ENCODE data around the gene KRTAP4-8. TPM values are rescaled to one million over a fixed set of nuclear protein-coding genes. Genes with fewer than 3 reads are reported as not detected.

The KRTAP4-8 gene
- total and polyA plus RNA-seq, 2 of the 8 experiments (the other 6 are each of a cell fraction or from before 2014, with no cell fraction given), result not detected

DNA sequence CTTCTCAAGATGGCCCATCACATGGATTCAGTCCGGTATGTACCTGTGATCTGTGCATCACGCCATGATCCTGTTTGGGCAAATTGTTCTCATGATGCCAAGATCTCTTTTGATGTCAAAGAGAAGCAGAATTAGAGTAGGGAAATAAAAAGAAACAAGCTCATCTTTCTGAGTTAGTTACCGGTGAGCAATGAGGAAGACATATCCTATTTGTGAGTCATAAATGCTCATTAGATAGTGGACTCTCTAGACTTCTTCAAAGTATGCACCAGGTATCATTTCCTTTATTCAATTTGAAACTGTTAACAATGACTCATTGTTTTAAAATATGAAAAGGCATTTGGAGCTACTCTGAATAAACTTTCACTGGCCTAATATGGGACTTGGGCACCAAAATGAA is 34.0 kb upstream of the KRTAP4-8 start:
- Histone ChIP-seq H2AK5ac (ENCODE audit: low read depth, low read length) (no peak overlapping the region), H2BK15ac (ENCODE audit: low read length) (no peak overlapping the region), H3K27me3 (replicated peaks in 1 of 4; ENCODE audit: control insufficient read depth in 3 of 4, extremely low read depth in 1 of 4, insufficient read depth in 3 of 4, low read length in 3 of 4) (no peaks in the 10 kb centered on the region), H3K23me2 (ENCODE audit: low read depth, low read length) (no peaks in the 10 kb centered on the region), H3K4me2 (ENCODE audit: insufficient read depth in 1 of 2, low read depth in 2 of 2, low read length in 2 of 2) (no peak overlapping the region), H4K20me1 (replicated peaks in 1 of 2; ENCODE audit: control insufficient read depth in 1 of 2, insufficient read depth in 2 of 2, low read length in 2 of 2) (no peaks in the 10 kb centered on the region), H4K5ac (ENCODE audit: insufficient read length, low read depth, low read length) (no peak overlapping the region), H4K91ac (replicated peaks; ENCODE audit: insufficient read length, low read length) (no peak overlapping the region), H4K8ac (ENCODE audit: extremely low read depth, insufficient read depth, low read length) (no peak overlapping the region), H2AFZ (ENCODE audit: low read length) (no peak overlapping the region), H3K9ac (replicated peaks in 1 of 4; ENCODE audit: extremely low read depth in 1 of 4, low read depth in 3 of 4, low read length in 3 of 4) (no peak overlapping the region), H3K4ac (replicated peaks; ENCODE audit: insufficient read length, low read depth, low read length) (no peak overlapping the region), H3K27ac (ENCODE audit: low read depth, low read length) (no peak overlapping the region), H2BK5ac (ENCODE audit: low read depth, low read length) (no peak overlapping the region), H2BK20ac (ENCODE audit: low read length) (no peak overlapping the region), H3K18ac (ENCODE audit: extremely low read depth, low read length) (no peak overlapping the region), H3K79me1 (ENCODE audit: low read depth, low read length) (no peaks in the 10 kb centered on the region), H3K36me3 (ENCODE audit: control insufficient read depth in 2 of 4, insufficient read depth in 4 of 4, low read length in 3 of 4) (no peaks in the 10 kb centered on the region), H3K4me3 (ENCODE audit: extremely low read depth in 1 of 4, insufficient read depth in 2 of 4, low read depth in 3 of 4, low read length in 4 of 4) (no peak overlapping the region), H3K79me2 (ENCODE audit: control insufficient read depth in 1 of 2, insufficient read depth in 2 of 2, low read length in 2 of 2) (no peaks in the 10 kb centered on the region), H3K23ac (ENCODE audit: insufficient read length) (no peak overlapping the region), H2BK120ac (replicated peaks; ENCODE audit: low read depth, low read length) (no peak overlapping the region), H3K9me3 (ENCODE audit: insufficient read depth in 2 of 2, low read depth in 1 of 2, low read length in 1 of 2) (no peaks in the 10 kb centered on the region), H3K4me1 (replicated peaks in 1 of 4; ENCODE audit: control insufficient read depth in 3 of 4, insufficient read depth in 4 of 4, low read length in 3 of 4) (no peaks in the 10 kb centered on the region), H3K56ac (replicated peaks; ENCODE audit: insufficient read length, low read depth, low read length) (no peak overlapping the region), H2BK12ac (ENCODE audit: low read depth, low read length) (no peak overlapping the region), H3K14ac (ENCODE audit: insufficient read length) (no peak overlapping the region)
- DNase-seq (ENCODE audit: low read depth in 1 of 2, low spot score in 2 of 2) (no peak), FAIRE-seq (no peak)
- TF ChIP-seq ASH2L (IDR thresholded peaks at IDR 0.05; ENCODE audit: low read length), result no peak
- no peak for TF ChIP-seq PHF8 (conservative IDR thresholded peaks at IDR 0.05; ENCODE audit: low read depth, low read length)
- TF ChIP-seq KDM5A (IDR thresholded peaks at IDR 0.05; ENCODE audit: low read length), result no peak
- TF ChIP-seq YY1 (IDR thresholded peaks at IDR 0.05; ENCODE audit: low read depth, low read length), result no peak
- no peak for TF ChIP-seq JUN (IDR thresholded peaks at IDR 0.05; ENCODE audit: low read depth, low read length)
- TF ChIP-seq RBBP5 (IDR thresholded peaks at IDR 0.05; ENCODE audit: borderline replicate concordance, low read depth, low read length), result no peak
- TF ChIP-seq E2F6 (IDR thresholded peaks at IDR 0.05), result no peak
- no peak for TF ChIP-seq BACH1 (IDR thresholded peaks at IDR 0.05; ENCODE audit: low read length)
- no peak for TF ChIP-seq TBP (IDR thresholded peaks at IDR 0.05; ENCODE audit: low read depth, low read length)
- ChIA-PET POLR2A (ENCODE audit: partially characterized antibody) (no interaction called here), CTCF (ENCODE audit: partially characterized antibody) (interaction anchor here (1.2 kb wide), 1 partner anchor 219 kb away, joined by 3 read pairs; no protein-coding TSS in a partner anchor)
- WGBS, 2 experiments (ENCODE audit: extremely low coverage in 1 of 2, insufficient coverage in 1 of 2, insufficient read length in 1 of 2, insufficient replicate concordance in 2 of 2, low coverage in 1 of 2, low lambda C conversion rate in 2 of 2, missing lambda C conversion rate in 1 of 2), result 90% methylated on average over 3 of the region's 3 CpGs; no CpG with 5 or more reads in 1 of the 2 experiments
